HepG2 (cell line): ENCODE results near the gene USP32.

Experiments used
- EP300 ChIP-seq, 3 experiments: sonication (generic) in 1 of 3; formaldehyde crosslinking in 1 of 3; IDR thresholded peaks; 2 replicates each; pipeline versions ENCODE4 v1.5.1 to v1.6.1; 2011 to 2020; ENCODE audit warnings: low read depth in 2 of 3, low read length in 2 of 3, borderline replicate concordance in 1 of 3, improper control_type of control experiment in 1 of 3, mild to moderate bottlenecking in 1 of 3, missing genetic modification reagents in 1 of 3, moderate library complexity in 1 of 3
- FOXK2 ChIP-seq: fragments of 450-650 bp; IDR thresholded peaks from 2 replicates; pipeline ENCODE4 v1.6.1; 2016
- GTF2F1 ChIP-seq: fragments of 150-350 bp; IDR thresholded peaks from 2 replicates; pipeline ENCODE4 v1.6.1; 2014; ENCODE audit warnings: low read length
- HNRNPH1 ChIP-seq: fragments of 200-400 bp; formaldehyde crosslinking; optimal IDR thresholded peaks from 2 replicates; pipeline ENCODE3; 2017; ENCODE audit warnings: mild to moderate bottlenecking, low read depth, low read length
- JUND ChIP-seq: sonication (generic); formaldehyde crosslinking; IDR thresholded peaks from 2 replicates; pipeline ENCODE4 v1.8.0; 2022; ENCODE audit warnings: mild to moderate bottlenecking, missing genetic modification reagents
- MXD4 ChIP-seq: IDR thresholded peaks from 2 replicates; pipeline ENCODE4 v1.6.1; 2016; ENCODE audit warnings: mild to moderate bottlenecking, missing biosample characterization, missing genetic modification reagents
- YY1 ChIP-seq: IDR thresholded peaks from 2 replicates; pipeline ENCODE4 v1.6.1; 2011; ENCODE audit warnings: low read length, low read depth, moderate library complexity, mild to moderate bottlenecking; ENCODE audit not compliant: insufficient read depth, insufficient replicate concordance
- ZNF3 ChIP-seq: IDR thresholded peaks from 2 replicates; pipeline ENCODE4 v1.7.0; 2017; ENCODE audit warnings: inconsistent platforms
- ZNF629 ChIP-seq: sonication (generic); formaldehyde crosslinking; conservative IDR thresholded peaks from 2 replicates; pipeline ENCODE4 v1.5.0; 2020; ENCODE audit warnings: missing genetic modification reagents
- ZNF720 ChIP-seq: sonication (generic); formaldehyde crosslinking; IDR thresholded peaks from 2 replicates; pipeline ENCODE4 v1.4.0; 2020; ENCODE audit warnings: missing genetic modification reagents
- ZNF781 ChIP-seq: sonication (generic); formaldehyde crosslinking; IDR thresholded peaks from 2 replicates; pipeline ENCODE4 v1.5.1; 2020; ENCODE audit warnings: borderline replicate concordance, mild to moderate bottlenecking, missing genetic modification reagents; ENCODE audit errors: not compliant biosample characterization
- TF ChIP-seq, protein P1 (sequence below): sonication (generic); formaldehyde crosslinking; IDR thresholded peaks from 2 replicates; pipeline ENCODE4 v1.4.0; 2020; ENCODE audit warnings: missing genetic modification reagents
- TF ChIP-seq, protein P2 (sequence below): sonication (generic); formaldehyde crosslinking; IDR thresholded peaks from 2 replicates; pipeline ENCODE4 v1.5.0; 2020; ENCODE audit warnings: mild to moderate bottlenecking, missing genetic modification reagents, moderate library complexity
- TF ChIP-seq, protein P3 (sequence below): sonication (generic); formaldehyde crosslinking; IDR thresholded peaks from 2 replicates; pipeline ENCODE4 v1.4.0; 2020; ENCODE audit warnings: missing genetic modification reagents

DNA sequence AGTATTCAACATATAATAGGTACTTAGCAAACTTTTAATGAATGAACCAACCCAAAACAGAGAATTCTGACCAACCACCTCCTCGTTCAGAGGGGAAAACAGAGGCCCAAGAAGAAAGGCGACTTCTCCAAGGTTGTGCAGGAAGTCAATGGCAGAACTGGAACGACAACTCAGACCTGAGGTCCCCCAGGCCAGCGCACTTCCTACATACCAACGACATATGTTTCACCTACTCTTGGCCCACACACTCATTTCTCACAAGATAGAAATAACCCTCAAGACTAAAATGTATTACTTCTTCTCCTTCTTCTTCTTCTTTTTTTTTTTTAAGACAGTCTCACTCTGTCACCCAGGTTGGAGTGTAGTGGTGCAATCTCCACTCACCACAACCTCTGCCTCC, 44.7 kb upstream of the USP32 start:
- TF ChIP-seq, protein P1, sequence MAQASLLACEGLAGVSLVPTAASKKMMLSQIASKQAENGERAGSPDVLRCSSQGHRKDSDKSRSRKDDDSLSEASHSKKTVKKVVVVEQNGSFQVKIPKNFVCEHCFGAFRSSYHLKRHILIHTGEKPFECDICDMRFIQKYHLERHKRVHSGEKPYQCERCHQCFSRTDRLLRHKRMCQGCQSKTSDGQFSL = no peak
- TF ChIP-seq, protein P2, sequence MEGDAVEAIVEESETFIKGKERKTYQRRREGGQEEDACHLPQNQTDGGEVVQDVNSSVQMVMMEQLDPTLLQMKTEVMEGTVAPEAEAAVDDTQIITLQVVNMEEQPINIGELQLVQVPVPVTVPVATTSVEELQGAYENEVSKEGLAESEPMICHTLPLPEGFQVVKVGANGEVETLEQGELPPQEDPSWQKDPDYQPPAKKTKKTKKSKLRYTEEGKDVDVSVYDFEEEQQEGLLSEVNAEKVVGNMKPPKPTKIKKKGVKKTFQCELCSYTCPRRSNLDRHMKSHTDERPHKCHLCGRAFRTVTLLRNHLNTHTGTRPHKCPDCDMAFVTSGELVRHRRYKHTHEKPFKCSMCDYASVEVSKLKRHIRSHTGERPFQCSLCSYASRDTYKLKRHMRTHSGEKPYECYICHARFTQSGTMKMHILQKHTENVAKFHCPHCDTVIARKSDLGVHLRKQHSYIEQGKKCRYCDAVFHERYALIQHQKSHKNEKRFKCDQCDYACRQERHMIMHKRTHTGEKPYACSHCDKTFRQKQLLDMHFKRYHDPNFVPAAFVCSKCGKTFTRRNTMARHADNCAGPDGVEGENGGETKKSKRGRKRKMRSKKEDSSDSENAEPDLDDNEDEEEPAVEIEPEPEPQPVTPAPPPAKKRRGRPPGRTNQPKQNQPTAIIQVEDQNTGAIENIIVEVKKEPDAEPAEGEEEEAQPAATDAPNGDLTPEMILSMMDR = no peak
- TF ChIP-seq, protein P3, sequence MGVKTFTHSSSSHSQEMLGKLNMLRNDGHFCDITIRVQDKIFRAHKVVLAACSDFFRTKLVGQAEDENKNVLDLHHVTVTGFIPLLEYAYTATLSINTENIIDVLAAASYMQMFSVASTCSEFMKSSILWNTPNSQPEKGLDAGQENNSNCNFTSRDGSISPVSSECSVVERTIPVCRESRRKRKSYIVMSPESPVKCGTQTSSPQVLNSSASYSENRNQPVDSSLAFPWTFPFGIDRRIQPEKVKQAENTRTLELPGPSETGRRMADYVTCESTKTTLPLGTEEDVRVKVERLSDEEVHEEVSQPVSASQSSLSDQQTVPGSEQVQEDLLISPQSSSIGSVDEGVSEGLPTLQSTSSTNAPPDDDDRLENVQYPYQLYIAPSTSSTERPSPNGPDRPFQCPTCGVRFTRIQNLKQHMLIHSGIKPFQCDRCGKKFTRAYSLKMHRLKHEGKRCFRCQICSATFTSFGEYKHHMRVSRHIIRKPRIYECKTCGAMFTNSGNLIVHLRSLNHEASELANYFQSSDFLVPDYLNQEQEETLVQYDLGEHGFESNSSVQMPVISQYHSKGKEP = no peak
- no peak for TF ChIP-seq ZNF781 (CRISPR knock-in tag)
- no peak for TF ChIP-seq ZNF720
- no peak for TF ChIP-seq GTF2F1
- TF ChIP-seq JUND (CRISPR knock-in tag) = no peak
- no peak for TF ChIP-seq YY1
- TF ChIP-seq ZNF3 (CRISPR knock-in tag) = no peak
- no peak for TF ChIP-seq MXD4
- TF ChIP-seq FOXK2 = no peak
- no peak for TF ChIP-seq ZNF629 (CRISPR knock-in tag)
- no peak for TF ChIP-seq EP300 (IDR thresholded peaks at IDR 0.05; ENCODE audit: low read depth in 2 of 2, low read length in 2 of 2)
- TF ChIP-seq EP300 (CRISPR knock-in tag; IDR thresholded peaks at IDR 0.05; ENCODE audit: borderline replicate concordance) = no peak
- no peak for TF ChIP-seq HNRNPH1
